HG02571 (cell line): ENCODE data around the gene INTS12.
"Not testable (repeated sequence)": the region's sequence is repeated elsewhere in the genome, so short reads cannot be mapped to it uniquely, and the experiment has no call there.

ENCODE experiments used
- ATAC-seq: cut with Tn5 transposase; IDR thresholded peaks from one replicate; pipeline ENCODE4 v1.9.1; 2021; ENCODE audit warnings: mild to moderate bottlenecking, moderate library complexity; ENCODE audit not compliant: unreplicated experiment

The INTS12 gene, protein sequence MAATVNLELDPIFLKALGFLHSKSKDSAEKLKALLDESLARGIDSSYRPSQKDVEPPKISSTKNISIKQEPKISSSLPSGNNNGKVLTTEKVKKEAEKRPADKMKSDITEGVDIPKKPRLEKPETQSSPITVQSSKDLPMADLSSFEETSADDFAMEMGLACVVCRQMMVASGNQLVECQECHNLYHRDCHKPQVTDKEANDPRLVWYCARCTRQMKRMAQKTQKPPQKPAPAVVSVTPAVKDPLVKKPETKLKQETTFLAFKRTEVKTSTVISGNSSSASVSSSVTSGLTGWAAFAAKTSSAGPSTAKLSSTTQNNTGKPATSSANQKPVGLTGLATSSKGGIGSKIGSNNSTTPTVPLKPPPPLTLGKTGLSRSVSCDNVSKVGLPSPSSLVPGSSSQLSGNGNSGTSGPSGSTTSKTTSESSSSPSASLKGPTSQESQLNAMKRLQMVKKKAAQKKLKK

GRCh38 chr4:105708181-105709080, at the start of gene INTS12, which contains the start of gene GSTCD:
Gene INTS12 (minus strand): TSS chr4:105708689. CDS start chr4:105700005, 8,684 bp downstream.
Gene GSTCD (plus strand): TSS chr4:105708784. CDS start chr4:105717614, 8,830 bp downstream.
- peak; percentile 83 for ATAC-seq

DNA sequence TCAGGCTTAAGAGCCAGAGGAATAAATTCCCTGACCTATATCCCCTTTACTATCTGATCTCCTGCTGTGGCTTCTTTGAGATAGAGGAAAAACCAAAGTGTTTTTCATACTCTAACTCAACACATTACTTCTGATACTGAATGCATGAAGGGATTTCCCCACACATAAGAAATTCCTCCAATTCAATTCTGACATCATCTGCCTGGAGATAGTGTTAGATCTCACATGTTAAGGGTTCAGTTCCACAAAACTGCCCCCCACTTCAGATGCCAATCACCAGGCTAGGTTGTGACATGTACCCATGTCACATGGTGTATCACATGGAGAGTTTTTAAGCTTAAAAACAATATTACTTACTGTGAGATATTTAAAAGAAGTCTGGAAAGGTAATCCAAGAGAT, 46.9 kb upstream of the INTS12 start:
- no peak for ATAC-seq

DNA sequence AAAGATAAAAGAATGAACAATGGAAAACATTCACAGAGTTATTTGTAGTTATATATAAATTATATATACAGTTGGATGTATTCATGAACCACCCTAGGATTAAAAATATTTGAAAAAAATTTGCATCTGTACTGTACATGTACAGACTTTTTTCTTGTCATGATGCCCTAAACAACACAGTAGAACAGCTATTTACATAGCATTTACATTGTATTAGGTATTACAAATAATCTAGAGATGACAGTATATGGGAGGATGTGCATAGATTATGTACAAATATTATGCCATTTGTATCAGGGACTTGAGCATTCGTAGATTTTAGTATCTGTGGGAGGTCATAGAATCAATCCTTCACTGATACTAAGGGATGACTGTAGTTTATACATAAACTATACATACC, 44.9 kb upstream of the INTS12 start:
- ATAC-seq: no peak

- no peak for ATAC-seq
Observed at GRCh38 chr4:105751718-105752299, 43.3 kb upstream of the INTS12 start.

DNA sequence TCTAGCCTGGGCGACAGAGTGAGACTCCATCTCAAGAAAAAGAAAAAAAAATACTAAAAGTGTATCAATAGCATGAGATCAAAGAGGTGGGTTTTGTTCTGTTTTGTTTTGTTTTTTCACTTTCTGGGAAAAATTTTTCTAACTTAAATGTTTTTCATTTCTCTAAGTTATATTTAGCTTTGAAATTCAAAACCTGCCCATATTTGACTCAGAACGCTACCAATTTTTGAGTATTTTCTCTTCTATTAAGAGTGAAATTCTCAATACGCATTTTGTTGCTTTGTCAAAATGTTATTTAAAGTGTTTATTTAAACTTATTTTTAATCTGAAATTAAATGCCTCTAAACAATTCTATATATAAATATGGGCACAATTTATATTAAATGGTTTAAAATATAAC, 39.7 kb upstream of the INTS12 start:
- ATAC-seq: no peak

- no peak for ATAC-seq
Observed at GRCh38 chr4:105741548-105741947, 33.1 kb upstream of the INTS12 start.

- ATAC-seq: not testable (repeated sequence)
Observed at GRCh38 chr4:105735217-105735616, 26.7 kb upstream of the INTS12 start.

DNA sequence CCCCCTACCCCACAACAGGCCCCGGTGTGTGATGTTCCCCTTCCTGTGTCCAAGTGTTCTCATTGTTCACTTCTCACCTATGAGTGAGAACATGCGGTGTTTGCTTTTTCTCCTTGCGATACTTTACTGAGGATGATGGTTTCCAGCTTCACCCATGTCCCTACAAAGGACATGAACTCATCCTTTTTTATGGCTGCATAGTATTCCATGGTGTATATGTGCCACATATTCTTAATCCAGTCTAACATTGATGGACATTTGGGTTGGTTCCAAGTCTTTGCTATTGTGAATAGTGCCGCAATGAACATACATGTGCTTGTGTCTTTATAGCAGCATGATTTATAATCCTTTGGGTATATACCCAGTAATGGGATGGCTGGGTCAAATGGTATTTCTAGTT, 21.4 kb upstream of the INTS12 start:
- not testable (repeated sequence) for ATAC-seq

DNA sequence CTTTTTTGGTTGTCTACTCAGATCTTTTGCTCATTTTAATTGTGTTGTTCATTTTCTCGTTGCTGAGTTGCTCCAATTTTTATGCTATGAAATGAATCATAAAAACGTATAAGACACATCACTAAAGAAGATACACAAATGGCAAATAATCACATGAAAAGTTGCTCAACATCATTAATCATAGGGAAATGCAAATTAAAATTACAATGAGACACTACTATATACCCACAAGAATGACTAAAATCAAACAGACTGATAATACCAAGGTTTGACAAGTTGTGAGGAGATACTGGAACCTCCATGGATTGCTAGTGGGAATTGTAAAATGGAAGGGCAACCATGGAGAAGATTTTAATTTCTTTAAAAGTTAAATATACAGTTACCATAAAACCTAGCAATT, 17.1 kb upstream of the INTS12 start:
- no peak for ATAC-seq

DNA sequence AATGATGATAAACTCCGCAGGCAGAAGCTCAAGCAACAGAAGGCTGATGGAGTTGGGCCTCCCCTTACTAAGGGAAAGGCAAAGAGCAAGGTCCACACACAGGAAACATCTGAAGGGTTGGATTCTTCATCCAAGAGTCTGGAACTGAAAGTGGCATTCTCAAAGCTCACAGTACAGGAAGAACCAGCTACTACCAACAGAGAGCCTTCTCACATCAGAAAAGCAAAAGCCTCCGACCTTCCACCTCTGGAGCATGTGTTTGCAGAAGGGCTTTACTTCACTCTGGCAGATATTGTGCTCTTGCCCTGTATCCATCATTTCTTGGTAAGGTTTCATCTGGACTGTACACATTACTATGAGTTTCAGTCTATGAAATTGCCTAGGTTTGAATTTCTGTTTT, 10.7 kb upstream of the INTS12 start:
- ATAC-seq: no peak

DNA sequence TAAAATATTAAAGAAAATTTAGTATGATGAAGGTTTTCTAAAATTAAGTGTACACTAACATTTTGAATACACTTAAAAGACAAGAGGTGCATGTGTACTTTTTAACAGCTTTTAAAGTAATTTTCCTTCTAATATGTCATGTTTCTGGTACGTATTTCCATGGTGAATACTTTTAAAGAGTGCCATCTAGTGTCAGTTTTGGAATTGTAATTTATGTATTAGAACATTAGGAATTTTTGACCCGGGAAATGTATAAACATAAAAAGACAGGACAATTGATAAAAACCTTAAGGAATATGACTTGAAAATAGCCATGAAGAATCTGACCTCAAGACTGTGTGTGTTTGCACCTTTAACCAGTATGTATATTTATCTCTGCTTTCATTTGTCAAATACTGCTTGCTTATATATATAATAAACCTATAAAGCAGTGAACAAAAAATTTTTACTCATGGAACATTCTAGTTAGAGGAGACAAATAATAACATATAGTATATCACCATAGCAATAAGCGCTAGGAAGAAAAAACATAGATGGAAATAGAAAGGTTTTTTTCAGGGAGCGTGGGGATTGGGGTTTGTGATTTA, 7.3 kb upstream of the INTS12 start:
- ATAC-seq: no peak

- ATAC-seq: no peak
Observed at GRCh38 chr4:105714932-105715331, 6.4 kb upstream of the INTS12 start.

- peak; percentile 63 for ATAC-seq
Observed at GRCh38 chr4:105714071-105714521, 5.6 kb upstream of the INTS12 start.

- ATAC-seq: no peak
Observed at GRCh38 chr4:105712766-105713165, 4.3 kb upstream of the INTS12 start.

GRCh38 chr4:105710678-105711077, 2.2 kb upstream of the INTS12 start:
- ATAC-seq: no peak

DNA sequence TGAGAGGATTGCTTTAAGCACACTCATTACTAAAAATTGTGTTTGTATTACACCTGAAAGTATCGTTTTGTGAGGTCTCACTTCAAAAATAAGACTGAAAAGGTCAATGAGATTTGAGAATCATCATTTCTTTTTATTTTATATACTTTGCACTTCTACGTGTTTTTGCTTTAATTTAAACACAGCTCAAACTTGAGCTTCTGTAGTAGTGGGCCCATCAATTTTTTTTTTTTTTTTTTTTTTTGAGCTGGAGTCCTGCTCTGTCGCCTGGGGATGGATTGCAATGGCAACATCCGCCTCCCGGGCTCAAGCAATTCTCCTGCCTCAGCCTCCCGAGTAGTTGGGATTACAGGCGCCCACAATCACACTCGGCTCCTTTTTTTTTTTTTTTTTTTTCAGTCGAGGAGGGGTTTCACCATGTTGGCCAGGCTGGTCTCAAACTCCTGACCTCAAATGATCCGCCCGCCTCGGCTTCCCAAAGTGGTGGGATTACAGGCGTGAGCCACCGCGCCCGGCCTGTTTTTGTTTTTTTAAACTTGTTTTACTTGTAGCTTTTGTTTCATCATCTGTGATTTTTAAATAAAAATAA, 1.6 kb upstream of the INTS12 start:
- ATAC-seq: no peak

GRCh38 chr4:105709081-105709450, 577 bp upstream of the INTS12 start:
- peak; percentile 31 for ATAC-seq

DNA sequence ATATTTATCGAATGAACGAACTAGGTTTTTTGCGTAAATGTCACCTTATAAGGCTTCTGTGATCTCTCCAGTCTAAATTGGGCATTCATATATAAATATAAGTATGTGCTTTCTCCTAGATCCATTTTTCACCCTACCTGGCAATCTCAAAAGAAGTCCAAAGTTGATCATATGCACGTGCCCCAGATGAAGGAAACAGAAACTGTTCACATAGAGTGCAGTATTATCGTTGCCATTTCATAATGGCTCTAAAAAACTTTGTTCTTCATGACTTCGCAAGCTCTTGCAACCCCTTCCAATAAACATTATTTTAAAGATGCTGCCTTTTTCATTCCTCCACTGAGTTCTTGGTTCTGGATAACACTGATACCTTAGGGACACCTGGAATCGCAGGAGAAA, 708 bp downstream of the INTS12 start:
- ATAC-seq: no peak

DNA sequence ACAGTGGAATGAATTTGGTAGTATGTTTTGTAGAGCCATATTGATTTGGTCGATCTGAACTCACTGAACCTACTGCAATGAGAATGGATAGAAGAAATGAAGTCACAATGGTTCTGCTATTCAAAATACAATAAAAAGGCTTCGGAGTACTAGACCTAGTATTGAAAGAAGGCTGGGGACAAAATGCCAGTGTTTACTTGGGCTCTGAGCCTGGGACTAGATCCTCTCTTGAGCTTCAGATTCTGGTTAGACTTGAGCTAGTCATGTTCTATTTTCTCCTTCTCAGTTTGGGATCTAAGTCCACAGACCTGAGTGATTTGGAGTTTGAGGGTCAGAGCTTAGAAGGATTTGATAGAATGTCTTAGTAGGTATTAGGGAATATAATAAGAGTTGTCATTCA, 9.9 kb downstream of the INTS12 start:
- ATAC-seq: no peak

GRCh38 chr4:105695832-105696231, 12.7 kb downstream of the INTS12 start:
- ATAC-seq: not testable (repeated sequence)
